Glutamatergic neuron (in vitro differentiated cells): ENCODE measurements around the gene BCORL1. TPM values are rescaled to one million over a fixed set of nuclear protein-coding genes. Genes with fewer than 3 reads are reported as not detected.

Experiments used
- DNase-seq: peaks from one replicate; pipeline ENCODE4 v3.0.0; 2022
- H3K27ac Mint-ChIP-seq: one replicate; pipeline ENCODE4 v1.8.0; 2020; ENCODE audit warnings: mild to moderate bottlenecking, mixed read lengths, inconsistent platforms; ENCODE audit not compliant: unreplicated experiment
- H3K27me3 Mint-ChIP-seq: one replicate; pipeline ENCODE4 v1.8.0; 2020; ENCODE audit warnings: mild to moderate bottlenecking, moderate library complexity, mixed read lengths, inconsistent platforms; ENCODE audit not compliant: unreplicated experiment
- H3K36me3 Mint-ChIP-seq: one replicate; pipeline ENCODE4 v1.8.0; 2020; ENCODE audit warnings: mild to moderate bottlenecking, mixed read lengths, inconsistent platforms; ENCODE audit not compliant: unreplicated experiment
- H3K4me1 Mint-ChIP-seq: one replicate; pipeline ENCODE4 v1.8.0; 2020; ENCODE audit warnings: mild to moderate bottlenecking, low read depth, mixed read lengths, inconsistent platforms; ENCODE audit not compliant: unreplicated experiment
- H3K4me3 Mint-ChIP-seq: one replicate; pipeline ENCODE4 v1.8.0; 2020; ENCODE audit warnings: mild to moderate bottlenecking, mixed read lengths, inconsistent platforms; ENCODE audit not compliant: unreplicated experiment
- H3K9me3 Mint-ChIP-seq: one replicate; pipeline ENCODE4 v1.8.0; 2020; ENCODE audit warnings: mild to moderate bottlenecking, moderate library complexity, mixed read lengths, inconsistent platforms; ENCODE audit not compliant: unreplicated experiment
- CTCF ChIP-seq: fragments of 200-600 bp; sonication (generic); IDR thresholded peaks from one replicate; pipeline ENCODE4 v1.5.0; 2021; ENCODE audit not compliant: partially characterized antibody, unreplicated experiment
- total RNA-seq: library from RNA; stranded (reverse); fragmentation: NEBNext Ultra II Directional; extraction: Animal tissue kit (Norgen Biotek cat#: 25700); gene quantifications from one replicate; pipeline ENCODE4 v1.2.1, GENCODE V29; 2021; ENCODE audit not compliant: unreplicated experiment

Gene BCORL1
- total RNA-seq, 1 donor from 2014 or later = 14.7 TPM

- Mint-ChIP-seq H3K27me3 (peaks cover 9% of the 10 kb centered on the region), H3K4me3 (no peak overlapping the region), H3K36me3 (no peaks in the 10 kb centered on the region), H3K27ac (no peak overlapping the region), H3K9me3 (peaks cover 5% of the 10 kb centered on the region), H3K4me1 (peaks cover 3% of the 10 kb centered on the region)
- no peak for DNase-seq
- TF ChIP-seq CTCF = no peak
Measured at GRCh38 chrX:129934952-129935351, 47.5 kb upstream of the BCORL1 start.

DNA sequence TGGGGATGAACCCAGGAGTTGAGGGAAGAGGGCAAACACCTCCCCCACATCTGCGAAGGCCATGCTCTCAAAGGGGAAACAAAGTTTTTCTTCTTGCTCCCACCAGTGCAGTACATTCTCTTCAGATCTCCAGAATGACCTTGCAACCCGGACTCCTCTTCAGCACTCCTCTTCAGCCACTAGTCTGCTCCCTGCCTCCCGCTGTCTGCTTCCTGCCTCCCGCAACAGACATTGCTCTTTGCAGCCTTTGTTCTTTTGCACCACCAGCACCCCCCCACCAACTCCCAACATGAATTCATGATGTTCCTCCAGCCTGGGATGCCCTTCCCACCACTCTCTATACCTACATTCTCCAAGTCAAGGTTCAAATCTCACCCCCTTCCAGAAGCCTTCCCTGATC lies 44.4 kb upstream of the BCORL1 start:
- Mint-ChIP-seq H3K4me3 (no peak overlapping the region), H3K4me1 (peaks cover 3% of the 10 kb centered on the region), H3K27me3 (peaks cover 11% of the 10 kb centered on the region), H3K27ac (no peak overlapping the region), H3K9me3 (no peaks in the 10 kb centered on the region), H3K36me3 (no peaks in the 10 kb centered on the region)
- TF ChIP-seq CTCF = no peak
- DNase-seq = no peak

- no peak overlapping the region for H3K4me3 Mint-ChIP-seq
- H3K36me3 Mint-ChIP-seq = no peaks in the 10 kb centered on the region
- H3K4me1 Mint-ChIP-seq = no peaks in the 10 kb centered on the region
- DNase-seq = no peak
- no peak overlapping the region for H3K27ac Mint-ChIP-seq
- H3K27me3 Mint-ChIP-seq = peaks cover 5% of the 10 kb centered on the region
- no peak for TF ChIP-seq CTCF
- no peaks in the 10 kb centered on the region for H3K9me3 Mint-ChIP-seq
Measured at GRCh38 chrX:129939986-129940385, 42.4 kb upstream of the BCORL1 start.

DNA sequence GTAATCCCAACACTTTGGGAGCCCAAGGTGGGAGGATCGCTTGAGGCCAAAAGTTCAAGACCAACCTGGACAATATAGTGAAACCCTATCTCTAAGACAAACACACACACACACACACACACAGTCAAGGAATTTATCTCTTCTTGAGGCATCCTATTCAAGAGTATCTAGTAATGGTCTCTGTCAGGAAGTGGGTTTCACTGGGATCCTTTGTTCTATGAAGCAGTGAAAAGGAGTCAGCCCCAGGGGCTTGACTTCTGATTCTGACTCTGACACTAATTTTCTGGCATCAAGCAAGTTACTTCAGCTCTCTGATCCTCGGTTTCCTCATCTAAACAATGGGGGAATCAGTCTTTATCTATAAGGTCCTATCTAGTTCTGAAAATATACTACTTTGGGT lies 41.7 kb upstream of the BCORL1 start:
- Mint-ChIP-seq H3K36me3 (no peaks in the 10 kb centered on the region), H3K9me3 (no peaks in the 10 kb centered on the region), H3K27ac (no peak overlapping the region), H3K27me3 (peaks cover 5% of the 10 kb centered on the region), H3K4me3 (no peak overlapping the region), H3K4me1 (no peaks in the 10 kb centered on the region)
- no peak for DNase-seq
- no peak for TF ChIP-seq CTCF

DNA sequence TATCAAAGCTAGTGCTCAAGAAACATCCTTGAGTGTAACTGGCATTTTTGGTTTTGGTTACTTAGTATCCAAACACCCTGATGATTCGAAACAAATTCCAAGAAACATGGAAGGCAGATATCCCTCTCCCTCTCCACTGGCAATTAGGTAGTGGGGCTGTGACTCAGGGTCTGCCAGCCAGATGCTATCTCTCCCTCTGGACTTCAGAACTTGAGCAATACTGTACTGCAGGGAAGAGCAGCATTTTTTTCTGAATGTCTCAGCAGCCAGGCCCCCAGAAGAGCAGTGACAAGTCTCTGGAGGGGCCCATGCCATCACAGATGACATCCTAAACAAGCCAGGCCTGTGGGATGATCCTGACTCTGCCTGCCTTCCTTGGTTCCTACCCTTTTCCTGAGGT lies 37.3 kb upstream of the BCORL1 start:
- no peak for TF ChIP-seq CTCF
- no peak for DNase-seq
- Mint-ChIP-seq H3K36me3 (no peaks in the 10 kb centered on the region), H3K27ac (no peak overlapping the region), H3K27me3 (no peaks in the 10 kb centered on the region), H3K4me3 (no peak overlapping the region), H3K4me1 (no peaks in the 10 kb centered on the region), H3K9me3 (no peaks in the 10 kb centered on the region)
